Keratinocyte (primary cell): ENCODE measurements around the gene URB2. TPM values are rescaled to one million over a fixed set of nuclear protein-coding genes. Genes with fewer than 3 reads are reported as not detected.
A peak's percentile ranks its signal among the peaks of the same experiment; 100 is the strongest.

Experiments
- DNase-seq: peaks from one replicate; pipeline ENCODE4 v3.0.0-alpha.2; 2011; ENCODE audit warnings: low read depth, missing footprints, low spot score
- FAIRE-seq: peaks from 2 replicates; lab custom pipeline; 2011; peaks lifted over from hg19 to GRCh38; lab: Jason Lieb, UNC
- H2AFZ ChIP-seq: 2 replicates; pipeline ENCODE4 v1.6.0; 2012; ENCODE audit warnings: low read length, control low read depth, inconsistent platforms; ENCODE audit not compliant: control insufficient read depth
- H3K27ac ChIP-seq: 2 replicates; pipeline ENCODE4 v1.5.1; 2011; ENCODE audit warnings: low read length; ENCODE audit not compliant: control insufficient read depth, insufficient read depth
- H3K27me3 ChIP-seq: 3 replicates; pipeline ENCODE4 v1.6.0; 2011; ENCODE audit warnings: low read length; ENCODE audit not compliant: control insufficient read depth, insufficient read depth; ENCODE audit errors: extremely low read depth
- H3K36me3 ChIP-seq, 2 experiments: 2 replicates in 1 of 2; 3 replicates in 1 of 2; pipeline ENCODE4 v1.5.1; 2011; ENCODE audit warnings: low read length in 2 of 2, mild to moderate bottlenecking in 1 of 2; ENCODE audit not compliant: control insufficient read depth in 2 of 2, insufficient read depth in 2 of 2; ENCODE audit errors: extremely low read depth in 1 of 2
- H3K4me1 ChIP-seq: 3 replicates; pipeline ENCODE4 v1.5.1; 2011; ENCODE audit warnings: low read length; ENCODE audit not compliant: control insufficient read depth, insufficient read depth; ENCODE audit errors: extremely low read depth
- H3K4me2 ChIP-seq: 3 replicates; pipeline ENCODE4 v1.6.0; 2011; ENCODE audit warnings: low read depth, low read length; ENCODE audit not compliant: control insufficient read depth, insufficient read depth; ENCODE audit errors: extremely low read depth
- H3K4me3 ChIP-seq, 3 experiments: fragments of 200-600 bp in 1 of 3; sonication (generic) in 1 of 3; 2 replicates in 2 of 3; 3 replicates in 1 of 3; pipeline ENCODE4 v1.5.1; 2011 to 2016; ENCODE audit warnings: low read length in 3 of 3, mild to moderate bottlenecking in 3 of 3, control low read depth in 2 of 3, inconsistent platforms in 1 of 3, low read depth in 1 of 3, mixed read lengths in 1 of 3, mixed run types in 1 of 3, moderate library complexity in 1 of 3; ENCODE audit not compliant: control insufficient read depth in 2 of 3, insufficient read depth in 2 of 3; ENCODE audit errors: extremely low read depth in 1 of 3
- H3K79me2 ChIP-seq: 2 replicates; pipeline ENCODE4 v1.6.0; 2012; ENCODE audit warnings: low read length; ENCODE audit not compliant: control insufficient read depth, insufficient read depth
- H3K9ac ChIP-seq: 3 replicates; pipeline ENCODE4 v1.6.0; 2011; ENCODE audit warnings: low read length; ENCODE audit not compliant: control insufficient read depth, insufficient read depth; ENCODE audit errors: extremely low read depth
- H3K9me1 ChIP-seq: 3 replicates; pipeline ENCODE4 v1.6.0; 2011; ENCODE audit warnings: low read length; ENCODE audit not compliant: control insufficient read depth, insufficient read depth; ENCODE audit errors: extremely low read depth
- H3K9me3 ChIP-seq: 2 replicates; pipeline ENCODE4 v1.5.1; 2012; ENCODE audit warnings: low read depth, low read length; ENCODE audit not compliant: control insufficient read depth
- H4K20me1 ChIP-seq: 3 replicates; pipeline ENCODE4 v1.6.0; 2011; ENCODE audit warnings: low read length; ENCODE audit not compliant: control insufficient read depth, insufficient read depth; ENCODE audit errors: extremely low read depth
- EZH2 ChIP-seq: IDR thresholded peaks from one replicate; pipeline ENCODE4 v1.6.1; 2012; ENCODE audit warnings: inconsistent platforms, mild to moderate bottlenecking, low read length, moderate library complexity
- dilution Hi-C: fragments of 300-500 bp; cut with MboI; formaldehyde crosslinking; loops from one replicate; pipeline ENCODE4 v1.7.0; 2020; ENCODE audit warnings: low sequenced_read_pairs; ENCODE audit not compliant: extremely low pct_ligation_motif_present
- polyA plus RNA-seq, 5 experiments: library from polyadenylated mRNA; depleted of rRNA in 3 of 5; stranded (reverse) in 3 of 5; stranded (forward) in 1 of 5; unstranded in 1 of 5; fragments of >200 nt; gene quantifications; 1 replicate in 1 of 5; 2 replicates in 3 of 5; 3 replicates in 1 of 5; pipeline versions ENCODE4 v1.2.1 to v1.2.3, GENCODE V29; 2011 to 2012; ENCODE audit warnings: missing spikeins in 2 of 5, low read depth in 1 of 5, low replicate concordance in 1 of 5
- TF ChIP-seq, protein P1 (sequence below), 3 experiments: IDR thresholded peaks in 1 of 3; conservative IDR thresholded peaks in 1 of 3; optimal IDR thresholded peaks in 1 of 3; 2 replicates in 2 of 3; 3 replicates in 1 of 3; pipeline versions ENCODE3 to v1.5.1; 2011; ENCODE audit warnings: low read length in 3 of 3, mild to moderate bottlenecking in 3 of 3, moderate library complexity in 2 of 3, control low read depth in 1 of 3, inconsistent platforms in 1 of 3; ENCODE audit not compliant: insufficient read depth in 2 of 3; ENCODE audit errors: extremely low read depth in 1 of 3

URB2 gene
- polyA plus RNA-seq, 1 donor (not counting 4 experiments of a cell fraction or from before 2014, with no cell fraction given) = 8.5 TPM

DNA sequence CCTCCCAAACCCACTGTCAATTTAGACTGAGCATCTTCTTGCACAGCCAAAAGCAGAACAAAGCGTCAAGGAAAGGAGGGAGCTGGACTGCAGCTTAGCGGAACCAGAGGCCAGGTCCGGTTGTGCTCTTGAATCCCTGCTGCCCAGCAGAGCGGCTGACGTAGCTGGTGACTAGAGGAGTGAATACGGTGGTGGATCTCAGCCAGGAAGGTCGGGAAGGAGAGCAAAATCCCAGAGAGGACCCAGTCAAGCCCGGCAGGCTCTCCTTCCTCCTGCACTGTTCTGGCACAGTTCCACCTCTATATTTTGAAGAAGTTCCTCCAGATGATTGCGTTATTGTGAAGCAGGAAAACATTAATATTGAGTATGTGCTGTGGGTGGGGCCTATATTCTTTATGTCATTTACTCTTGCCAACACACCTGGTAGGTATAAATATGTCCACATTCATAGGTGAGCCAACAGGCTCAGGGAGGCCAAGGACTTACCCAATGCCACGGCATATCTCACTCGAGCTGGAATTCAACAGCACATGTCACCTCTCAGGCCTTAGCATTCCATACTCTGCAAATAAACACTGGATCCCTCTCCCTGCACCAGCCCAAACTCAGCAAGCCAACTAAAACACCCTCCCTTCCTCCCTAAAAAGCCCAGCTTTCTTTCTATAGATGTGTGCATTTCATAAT, 43.9 kb upstream of the URB2 start:
- Histone ChIP-seq H3K4me1 (peaks cover 6% of the 10 kb centered on the region), H3K79me2 (no peaks in the 10 kb centered on the region), H3K4me2 (peak overlapping the region; percentile 39), H3K9me1 (no peaks in the 10 kb centered on the region), H3K27ac (no peak overlapping the region), H3K4me3 (no peak overlapping the region), H4K20me1 (no peaks in the 10 kb centered on the region), H3K9me3 (no peaks in the 10 kb centered on the region), H3K9ac (no peak overlapping the region), H3K36me3 (no peaks in the 10 kb centered on the region), H3K27me3 (no peaks in the 10 kb centered on the region), H2AFZ (peak overlapping the region; percentile 60)
- DNase-seq (no peak), FAIRE-seq (no peak)
- dilution Hi-C loops = no loop called here
- TF ChIP-seq EZH2 = no peak
- TF ChIP-seq, protein P1, sequence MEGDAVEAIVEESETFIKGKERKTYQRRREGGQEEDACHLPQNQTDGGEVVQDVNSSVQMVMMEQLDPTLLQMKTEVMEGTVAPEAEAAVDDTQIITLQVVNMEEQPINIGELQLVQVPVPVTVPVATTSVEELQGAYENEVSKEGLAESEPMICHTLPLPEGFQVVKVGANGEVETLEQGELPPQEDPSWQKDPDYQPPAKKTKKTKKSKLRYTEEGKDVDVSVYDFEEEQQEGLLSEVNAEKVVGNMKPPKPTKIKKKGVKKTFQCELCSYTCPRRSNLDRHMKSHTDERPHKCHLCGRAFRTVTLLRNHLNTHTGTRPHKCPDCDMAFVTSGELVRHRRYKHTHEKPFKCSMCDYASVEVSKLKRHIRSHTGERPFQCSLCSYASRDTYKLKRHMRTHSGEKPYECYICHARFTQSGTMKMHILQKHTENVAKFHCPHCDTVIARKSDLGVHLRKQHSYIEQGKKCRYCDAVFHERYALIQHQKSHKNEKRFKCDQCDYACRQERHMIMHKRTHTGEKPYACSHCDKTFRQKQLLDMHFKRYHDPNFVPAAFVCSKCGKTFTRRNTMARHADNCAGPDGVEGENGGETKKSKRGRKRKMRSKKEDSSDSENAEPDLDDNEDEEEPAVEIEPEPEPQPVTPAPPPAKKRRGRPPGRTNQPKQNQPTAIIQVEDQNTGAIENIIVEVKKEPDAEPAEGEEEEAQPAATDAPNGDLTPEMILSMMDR (optimal IDR thresholded peaks at IDR 0.05 in 1 of 3, IDR thresholded peaks at IDR 0.05 in 1 of 3, conservative IDR thresholded peaks at IDR 0.05 in 1 of 3; ENCODE audit: extremely low read depth in 1 of 3, insufficient read depth in 2 of 3, low read length in 3 of 3) = no peak

DNA sequence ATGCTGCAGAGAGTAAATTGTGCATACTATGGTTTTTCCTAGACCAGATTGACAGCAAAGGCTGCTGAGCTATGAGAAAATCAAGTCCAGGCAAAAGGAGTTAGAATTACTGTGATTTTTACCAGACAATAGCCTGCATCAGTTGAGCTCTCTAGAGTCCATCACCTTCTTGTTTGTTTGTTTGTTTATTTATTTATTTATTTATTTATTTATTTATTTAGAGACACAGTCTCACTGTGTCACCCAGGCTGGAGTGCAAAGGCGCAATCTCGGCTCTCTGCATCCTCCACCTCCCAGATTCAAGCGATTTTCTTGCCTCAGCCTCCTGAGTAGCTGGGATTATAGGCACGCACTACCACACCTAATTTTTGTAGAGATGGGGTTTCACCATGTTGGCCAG, 43.3 kb upstream of the URB2 start:
- Histone ChIP-seq H2AFZ (no peak overlapping the region), H3K4me3 (no peak overlapping the region), H3K36me3 (no peaks in the 10 kb centered on the region), H3K4me2 (no peak overlapping the region), H3K27ac (no peak overlapping the region), H3K9me3 (no peaks in the 10 kb centered on the region), H3K9ac (no peak overlapping the region), H3K79me2 (no peaks in the 10 kb centered on the region), H3K9me1 (no peaks in the 10 kb centered on the region), H3K4me1 (peaks cover 6% of the 10 kb centered on the region), H4K20me1 (no peaks in the 10 kb centered on the region), H3K27me3 (no peaks in the 10 kb centered on the region)
- FAIRE-seq (no peak), DNase-seq (no peak)
- dilution Hi-C loops = no loop called here
- TF ChIP-seq, protein P1 (optimal IDR thresholded peaks at IDR 0.05 in 1 of 3, IDR thresholded peaks at IDR 0.05 in 1 of 3, conservative IDR thresholded peaks at IDR 0.05 in 1 of 3; ENCODE audit: extremely low read depth in 1 of 3, insufficient read depth in 2 of 3, low read length in 3 of 3) = no peak
